IPS DF 4.7 (cell line): Measurements from ENCODE around the gene RRP7A.
"Not testable (repeated sequence)": the region's sequence is repeated elsewhere in the genome, so short reads cannot be mapped to it uniquely, and the experiment has no call there.

Source experiments
- DNase-seq: peaks from one replicate; pipeline ENCODE4 v3.0.0-alpha.2; 2013; ENCODE audit warnings: low spot score; ENCODE audit errors: extremely low read depth

Gene RRP7A

DNA sequence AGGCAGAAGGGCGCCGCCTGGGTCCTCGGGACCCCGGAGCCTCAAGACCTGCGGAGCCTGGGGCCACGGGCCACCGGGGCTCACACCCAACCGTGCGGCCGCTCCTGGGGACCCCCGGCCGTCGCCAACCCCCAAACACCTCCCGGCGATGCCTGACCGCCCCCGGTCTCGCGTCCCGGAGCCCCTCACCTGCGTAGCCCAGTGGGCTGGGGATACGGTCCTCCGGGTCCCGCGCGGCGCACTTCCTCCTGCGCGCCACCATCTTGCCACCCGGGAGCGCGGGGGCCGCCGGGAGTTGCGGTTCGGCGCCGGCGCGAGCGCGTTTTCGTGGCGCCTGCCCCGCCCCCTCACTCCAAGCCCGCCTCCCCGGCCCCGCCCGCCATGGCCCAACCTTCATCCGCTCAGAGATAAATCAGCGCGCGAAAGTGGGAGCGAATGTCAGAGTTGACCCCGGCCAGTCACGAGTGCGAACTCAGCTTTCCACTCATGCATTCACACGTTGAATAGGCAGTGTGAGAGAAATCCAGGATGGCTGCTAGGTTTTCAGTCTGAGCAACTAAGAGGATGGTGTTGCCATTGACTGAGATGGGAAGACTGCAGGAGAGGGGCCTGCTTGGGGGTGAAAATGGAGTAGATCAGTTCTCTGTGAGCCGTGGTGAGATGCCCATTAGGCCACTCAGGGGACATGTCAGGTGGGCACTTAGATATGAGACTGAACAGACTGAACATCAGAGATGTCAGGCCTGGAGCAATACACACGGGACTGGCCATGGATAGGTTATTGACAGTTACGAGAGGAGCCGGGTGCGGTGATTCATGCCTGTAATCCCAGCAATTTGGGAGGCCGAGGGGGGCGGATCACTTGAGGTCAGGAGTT lies at the start of gene RRP7A:
Gene RRP7A (minus strand): TSS at position 272 of the 877 bp plus-strand sequence. CDS start 10 bp downstream, at position 262.
- DNase-seq: no peak

DNA sequence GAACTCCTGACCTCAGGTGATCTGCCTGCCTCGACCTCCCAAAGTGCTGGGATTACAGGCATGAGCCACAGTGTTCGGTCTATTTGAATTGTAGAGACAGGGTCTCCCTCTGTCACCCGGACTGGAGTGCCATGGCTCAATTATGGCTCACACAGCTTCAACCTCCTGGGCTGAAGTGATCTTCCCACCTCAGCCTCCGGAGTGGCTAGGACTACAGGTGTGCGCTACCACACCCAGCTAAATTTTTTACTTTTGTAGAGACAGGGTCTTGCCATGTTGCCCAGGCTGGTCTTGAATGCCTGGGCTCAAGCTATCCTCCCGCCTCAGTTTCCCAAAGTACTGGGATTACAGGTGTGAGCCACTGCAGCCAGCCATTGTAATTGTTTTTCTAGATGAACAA lies 48.4 kb upstream of the RRP7A start:
- not testable (repeated sequence) for DNase-seq

DNA sequence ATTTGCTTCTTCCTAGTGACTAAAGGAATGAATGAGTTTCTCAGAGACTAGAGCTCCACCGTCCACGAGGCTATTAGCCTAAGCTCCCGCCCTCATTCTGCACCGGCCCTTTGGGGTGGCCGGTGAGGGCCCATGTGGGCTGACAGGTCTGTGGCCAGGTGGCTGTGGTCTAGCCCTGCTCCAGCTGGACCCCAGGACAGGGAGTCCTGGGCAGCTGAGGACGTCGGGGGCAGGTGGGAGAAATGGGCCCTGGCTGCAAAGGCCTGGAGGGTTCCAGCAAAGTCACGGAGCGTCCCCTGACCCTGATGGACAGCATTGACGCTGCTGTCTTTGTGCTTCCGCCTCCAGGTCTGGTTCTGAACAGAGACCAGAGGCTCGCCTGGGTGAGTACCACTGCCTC lies 46.4 kb upstream of the RRP7A start:
- DNase-seq: no peak

DNA sequence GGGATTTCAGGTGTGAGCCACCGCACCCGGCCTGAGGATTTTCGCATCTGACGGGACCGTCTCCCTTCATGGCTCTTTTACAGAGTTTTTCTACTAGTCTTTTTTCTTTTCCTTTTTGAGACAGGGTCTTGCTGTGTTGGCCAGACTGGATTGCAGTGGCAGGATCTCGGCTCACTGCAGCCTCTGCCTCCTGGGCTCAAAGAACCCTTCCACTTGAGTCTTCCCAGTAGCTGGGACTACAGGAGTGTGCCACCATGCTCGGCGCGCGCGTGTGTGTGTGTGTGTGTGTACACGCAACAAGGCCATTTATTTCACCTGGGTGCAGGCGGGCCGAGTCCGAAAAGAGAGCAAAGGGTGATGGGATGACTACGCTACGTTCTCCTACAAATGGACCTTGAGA lies 45.1 kb upstream of the RRP7A start:
- DNase-seq: no peak

DNA sequence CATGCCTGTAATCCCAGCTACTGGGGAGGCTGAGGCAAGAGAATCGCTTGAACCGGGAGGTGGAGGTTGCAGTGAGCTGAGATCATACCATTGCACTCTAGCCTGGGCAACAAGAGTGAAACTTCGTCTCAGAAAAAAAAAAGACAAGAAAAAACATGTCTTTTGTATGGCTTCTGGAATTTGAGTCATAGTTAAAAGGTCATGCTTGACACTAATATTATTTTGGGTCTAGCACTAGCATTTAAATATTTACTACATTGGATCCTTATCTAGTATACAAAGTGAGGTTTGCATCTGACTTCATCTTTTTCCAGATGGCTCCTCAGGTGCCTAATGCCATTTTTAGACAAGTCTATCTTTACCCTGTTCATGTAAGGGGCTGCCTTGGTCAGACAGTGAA lies 44.3 kb upstream of the RRP7A start:
- DNase-seq: not testable (repeated sequence)

DNA sequence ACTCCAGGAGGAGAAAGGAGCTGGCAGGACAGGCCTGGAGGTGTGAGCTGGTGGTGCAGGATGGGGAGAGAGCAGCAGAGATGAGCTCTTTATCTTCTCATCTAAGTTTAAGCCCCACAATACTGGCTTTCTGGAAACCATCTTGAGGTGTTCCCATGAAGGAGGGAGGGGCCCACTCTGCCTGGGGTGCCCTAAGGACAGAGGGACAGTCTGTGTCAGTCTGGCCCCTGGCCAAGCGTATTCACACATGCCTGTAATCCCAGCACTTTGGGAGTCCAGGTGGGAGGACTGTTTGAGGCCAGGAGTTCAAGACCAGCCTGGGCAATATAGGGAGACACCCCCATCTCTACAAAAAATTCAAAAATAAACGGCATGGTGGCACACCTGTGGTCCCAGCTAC lies 43.1 kb upstream of the RRP7A start:
- DNase-seq: no peak

GRCh38 chr22:42562279-42562678 lies 42.7 kb upstream of the RRP7A start:
- DNase-seq: no peak

GRCh38 chr22:42561856-42562255 lies 42.3 kb upstream of the RRP7A start:
- no peak for DNase-seq

DNA sequence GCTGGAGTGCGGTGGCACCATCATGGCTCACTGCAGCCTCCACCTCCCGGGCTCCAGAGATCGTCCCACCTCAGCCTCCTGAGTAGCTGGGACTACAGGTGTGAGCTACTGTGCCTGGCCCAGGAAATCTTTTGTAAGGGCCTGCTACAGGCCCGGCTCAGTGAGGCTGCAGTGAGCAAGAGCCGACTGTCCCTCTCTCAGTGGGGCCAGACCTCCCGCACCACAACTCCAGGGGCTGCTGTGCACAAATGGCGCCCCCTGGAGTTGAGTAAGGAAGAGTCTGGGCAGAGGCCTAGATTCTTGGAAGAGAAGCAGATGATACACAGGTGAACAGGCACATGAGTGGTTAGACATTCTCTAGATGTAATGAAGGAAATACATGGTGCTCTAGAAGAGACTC lies 41.2 kb upstream of the RRP7A start:
- DNase-seq: no peak

- no peak for DNase-seq
These were observed 40.8 kb upstream of the RRP7A start for GRCh38 chr22:42560381-42560780.

GRCh38 chr22:42553475-42554361 lies 34.1 kb upstream of the RRP7A start, which contains the start of gene SERHL2:
SERHL2 (plus strand) TSS chr22:42553956; CDS start chr22:42554021, 65 bp downstream.
- peak; percentile 28 for DNase-seq

GRCh38 chr22:42552294-42552647 lies 32.7 kb upstream of the RRP7A start:
- DNase-seq: not testable (repeated sequence)

- no peak for DNase-seq
These were observed 29.9 kb upstream of the RRP7A start for GRCh38 chr22:42549331-42550060.

DNA sequence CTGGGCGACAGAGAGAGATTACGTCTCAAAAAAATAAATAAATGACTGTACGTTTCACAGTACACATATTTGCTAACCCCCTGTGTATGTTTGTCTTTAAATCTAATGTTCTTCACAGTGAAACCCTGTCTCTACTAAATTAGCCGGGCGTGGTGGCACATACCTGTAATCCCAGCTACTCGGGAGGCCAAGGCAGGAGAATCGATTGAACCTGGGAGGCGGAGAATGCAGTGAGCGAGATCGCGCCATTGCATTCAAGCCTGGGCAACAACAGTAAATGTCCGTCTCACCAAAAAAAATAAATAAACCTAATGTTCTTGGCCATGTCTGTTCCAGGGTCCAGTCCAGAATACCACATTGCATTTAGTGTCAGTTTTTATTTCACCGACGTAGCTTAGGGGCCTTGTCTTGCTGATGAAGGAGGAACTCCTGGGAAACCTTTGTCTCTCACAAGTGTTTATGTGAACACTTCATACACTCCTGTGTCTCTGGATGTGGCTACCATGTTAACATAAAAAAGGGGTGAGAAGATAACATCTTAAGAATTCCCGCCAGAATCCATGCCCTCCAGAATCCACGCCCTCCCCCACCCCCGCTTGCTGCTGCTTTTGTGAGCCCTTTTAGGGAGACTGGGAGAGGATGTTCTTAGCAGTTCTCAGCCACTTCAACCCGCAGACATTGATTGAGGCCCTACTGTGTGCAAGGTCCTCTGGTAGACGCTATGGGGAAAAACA lies 29.2 kb upstream of the RRP7A start:
- DNase-seq: no peak

DNA sequence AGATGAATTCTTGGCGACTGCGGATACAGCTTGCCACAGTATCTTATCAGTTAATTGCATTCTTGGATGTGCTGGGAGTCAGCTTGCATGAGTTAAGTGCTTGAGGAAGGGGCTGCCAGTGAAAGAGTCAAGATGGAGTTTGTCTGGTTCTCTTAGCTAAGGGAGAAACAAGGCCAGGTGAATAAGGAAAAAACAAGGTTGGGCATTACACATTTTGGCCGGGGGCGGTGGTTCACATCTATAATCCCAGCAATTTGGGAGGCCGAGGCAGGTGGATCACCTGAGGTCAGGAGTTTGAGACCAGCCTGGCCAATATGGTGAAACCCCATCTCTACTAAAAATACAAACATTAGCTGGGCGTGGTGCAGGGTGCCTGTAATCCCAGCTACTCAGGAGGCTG lies 28.5 kb upstream of the RRP7A start:
- not testable (repeated sequence) for DNase-seq

DNA sequence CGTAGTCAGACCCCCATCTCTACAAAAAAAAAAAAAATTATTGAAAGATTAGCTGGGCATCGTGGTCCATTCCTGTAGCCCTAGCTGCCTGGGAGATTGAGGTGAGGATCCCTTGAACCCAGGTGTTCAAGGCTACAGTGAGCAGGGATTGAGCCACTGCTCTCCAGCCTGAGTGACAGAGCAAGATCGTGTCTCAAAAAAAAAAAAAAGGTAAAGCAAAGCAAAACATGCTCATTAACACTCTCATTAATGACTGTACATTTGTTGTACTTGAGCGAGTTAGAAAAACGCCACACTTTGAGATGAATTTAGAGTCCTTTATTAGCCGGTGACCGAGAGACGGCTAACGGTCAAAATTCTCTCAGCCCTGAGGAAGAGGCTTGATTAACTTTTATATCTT lies 28.0 kb upstream of the RRP7A start:
- DNase-seq: no peak

DNA sequence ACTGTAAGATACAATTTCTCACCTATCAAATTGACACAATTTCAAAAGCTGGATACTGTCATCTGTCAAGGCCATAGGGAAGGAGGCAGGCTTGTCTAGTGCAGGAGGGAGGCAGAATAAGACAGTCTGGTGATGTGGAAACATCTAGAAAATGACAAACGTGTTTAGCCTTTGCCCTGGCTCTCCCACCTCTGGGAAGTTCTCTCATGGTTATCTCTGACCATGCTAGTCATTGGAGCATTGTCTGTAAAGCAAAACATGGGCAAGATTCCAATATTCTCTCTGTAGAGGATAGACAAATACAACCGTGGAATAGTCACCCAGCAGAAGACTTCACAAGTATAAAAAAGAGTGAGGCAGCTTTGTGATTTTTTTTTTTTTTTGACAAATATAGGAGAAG lies 25.1 kb upstream of the RRP7A start:
- no peak for DNase-seq

DNA sequence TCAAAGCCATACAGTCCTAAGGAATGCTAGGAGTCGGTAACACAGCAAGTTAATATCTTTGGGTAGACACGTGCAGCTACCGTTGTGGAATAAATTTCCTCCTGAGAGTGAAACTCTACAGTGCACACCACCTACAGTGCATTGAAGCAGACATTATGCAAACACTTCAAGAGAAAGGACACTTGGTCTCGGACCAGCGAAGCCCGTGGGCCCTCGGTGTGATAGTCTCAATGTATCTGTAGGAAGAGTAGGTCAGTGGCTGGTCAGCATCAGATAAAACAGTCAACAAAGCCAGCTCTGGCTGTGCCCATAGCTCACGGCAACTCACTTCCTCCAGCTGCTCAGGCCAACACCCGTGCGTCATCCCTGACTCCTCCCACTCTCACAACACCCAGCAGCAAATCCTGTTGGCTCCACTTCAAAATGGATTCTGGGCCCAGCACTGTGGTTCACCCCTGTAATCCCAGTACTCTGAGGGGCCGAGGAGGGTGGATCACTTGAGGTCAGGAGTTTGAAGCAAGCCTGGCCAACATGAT lies 19.7 kb upstream of the RRP7A start:
- not testable (repeated sequence) for DNase-seq

DNA sequence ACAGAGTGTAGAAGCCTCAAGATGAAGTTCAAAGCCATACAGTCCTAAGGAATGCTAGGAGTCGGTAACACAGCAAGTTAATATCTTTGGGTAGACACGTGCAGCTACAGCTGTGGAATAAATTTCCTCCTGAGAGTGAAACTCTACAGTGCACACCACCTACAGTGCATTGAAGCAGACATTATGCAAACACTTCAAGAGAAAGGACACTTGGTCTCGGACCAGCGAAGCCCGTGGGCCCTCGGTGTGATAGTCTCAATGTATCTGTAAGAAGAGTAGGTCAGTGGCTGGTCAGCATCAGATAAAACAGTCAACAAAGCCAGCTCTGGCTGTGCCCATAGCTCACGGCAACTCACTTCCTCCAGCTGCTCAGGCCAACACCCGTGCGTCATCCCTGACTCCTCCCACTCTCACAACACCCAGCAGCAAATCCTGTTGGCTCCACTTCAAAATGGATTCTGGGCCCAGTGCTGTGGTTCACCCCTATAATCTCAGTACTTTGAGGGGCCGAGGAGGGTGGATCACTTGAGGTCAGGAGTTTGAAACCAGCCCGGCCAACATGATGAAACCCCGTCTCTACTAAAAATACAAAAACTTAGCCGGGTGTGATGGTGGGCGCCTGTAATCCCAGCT lies 17.7 kb upstream of the RRP7A start:
- not testable (repeated sequence) for DNase-seq

DNA sequence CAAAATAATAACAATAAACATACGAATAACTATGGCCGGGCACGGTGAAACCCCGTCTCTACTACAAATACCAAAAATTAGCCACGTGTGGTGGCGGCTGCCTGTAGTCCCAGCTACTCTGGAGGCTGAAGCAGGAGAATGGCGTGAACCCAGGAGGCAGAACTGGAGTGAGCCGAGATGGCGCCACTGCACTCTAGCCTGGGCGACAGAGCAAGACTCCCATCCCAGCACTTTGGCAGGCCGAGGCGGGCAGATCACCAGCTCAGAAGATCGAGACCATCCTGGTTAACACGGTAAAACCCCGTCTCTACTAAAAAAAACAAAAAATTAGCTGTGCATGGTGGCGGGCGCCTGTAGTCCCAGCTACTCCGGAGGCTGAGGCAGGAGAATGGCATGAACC lies 17.0 kb upstream of the RRP7A start:
- DNase-seq: not testable (repeated sequence)
